H1 (cell line): ENCODE results near the gene TAS2R46. TPM values are rescaled to one million over a fixed set of nuclear protein-coding genes. Genes with fewer than 3 reads are reported as not detected.

Experiments
- CTCF ChIA-PET: fragments of 300-600 bp; sonication (Branson Sonifier 250); formaldehyde crosslinking; loops from one replicate; lab custom pipeline; 2021; ENCODE audit not compliant: partially characterized antibody; lab: Charles Lee
- POLR2A ChIA-PET: fragments of 300-600 bp; sonication (Branson Sonifier 250); formaldehyde crosslinking; loops from one replicate; lab custom pipeline; 2021; ENCODE audit warnings: inconsistent platforms; ENCODE audit not compliant: partially characterized antibody; lab: Charles Lee
- DNase-seq, 2 experiments: peaks; one replicate each; pipeline versions ENCODE4 v3.0.0 to v3.0.0-alpha.2; 2010 to 2022; ENCODE audit warnings: low spot score in 2 of 2, low read depth in 1 of 2, mixed read lengths in 1 of 2
- FAIRE-seq: peaks from 2 replicates; lab custom pipeline; 2011; peaks lifted over from hg19 to GRCh38; lab: Jason Lieb, UNC
- H2AFZ ChIP-seq: 2 replicates; pipeline ENCODE4 v1.8.1; 2012; ENCODE audit warnings: low read length, inconsistent platforms
- H2AK5ac ChIP-seq: 2 replicates; pipeline ENCODE4 v1.6.1; 2013; ENCODE audit warnings: low read depth, low read length
- H2BK120ac ChIP-seq: replicated peaks from 2 replicates; pipeline ENCODE3; 2013; ENCODE audit warnings: low read depth, low read length, inconsistent platforms
- H2BK12ac ChIP-seq: 2 replicates; pipeline ENCODE4 v1.6.1; 2013; ENCODE audit warnings: low read depth, low read length
- H2BK15ac ChIP-seq: 2 replicates; pipeline ENCODE4 v1.6.1; 2013; ENCODE audit warnings: low read length
- H2BK20ac ChIP-seq: 2 replicates; pipeline ENCODE4 v1.6.1; 2013; ENCODE audit warnings: low read length
- H2BK5ac ChIP-seq: 2 replicates; pipeline ENCODE4 v1.6.1; 2013; ENCODE audit warnings: low read depth, low read length
- H3K14ac ChIP-seq: 2 replicates; pipeline ENCODE4 v1.6.1; 2013; ENCODE audit warnings: inconsistent platforms; ENCODE audit not compliant: insufficient read length
- H3K18ac ChIP-seq: 2 replicates; pipeline ENCODE4 v1.6.1; 2013; ENCODE audit warnings: low read length; ENCODE audit errors: extremely low read depth
- H3K23ac ChIP-seq: 2 replicates; pipeline ENCODE4 v1.6.1; 2013; ENCODE audit warnings: inconsistent platforms; ENCODE audit not compliant: insufficient read length
- H3K23me2 ChIP-seq: 2 replicates; pipeline ENCODE4 v1.6.1; 2013; ENCODE audit warnings: low read depth, low read length
- H3K27ac ChIP-seq: 2 replicates; pipeline ENCODE4 v1.6.1; 2011; ENCODE audit warnings: low read depth, low read length, inconsistent platforms
- H3K27me3 ChIP-seq, 4 experiments: replicated peaks in 1 of 4; 1 replicate in 1 of 4; 2 replicates in 3 of 4; pipeline versions ENCODE4 v1.6.1 to v1.8.1; 2011 to 2013; ENCODE audit warnings: low read length in 3 of 4, mild to moderate bottlenecking in 3 of 4, inconsistent platforms in 2 of 4, mixed read lengths in 2 of 4, moderate library complexity in 1 of 4; ENCODE audit not compliant: control insufficient read depth in 3 of 4, insufficient read depth in 3 of 4; ENCODE audit errors: extremely low read depth in 1 of 4
- H3K36me3 ChIP-seq, 4 experiments: 2 replicates each; pipeline versions ENCODE4 v1.6.1 to v1.8.1; 2011 to 2013; ENCODE audit warnings: mild to moderate bottlenecking in 4 of 4, low read length in 3 of 4, moderate library complexity in 2 of 4, control low read depth in 1 of 4, inconsistent platforms in 1 of 4; ENCODE audit not compliant: insufficient read depth in 4 of 4, control insufficient read depth in 2 of 4
- H3K4ac ChIP-seq: replicated peaks from 2 replicates; pipeline ENCODE3; 2013; ENCODE audit warnings: low read length, low read depth, mixed read lengths, inconsistent platforms; ENCODE audit not compliant: insufficient read length
- H3K4me1 ChIP-seq, 4 experiments: replicated peaks in 1 of 4; 1 replicate in 1 of 4; 2 replicates in 3 of 4; pipeline versions ENCODE4 v1.6.1 to v1.8.1; 2011 to 2013; ENCODE audit warnings: low read length in 3 of 4, inconsistent platforms in 2 of 4, mixed read lengths in 1 of 4; ENCODE audit not compliant: insufficient read depth in 4 of 4, control insufficient read depth in 3 of 4
- H3K4me2 ChIP-seq, 2 experiments: 2 replicates each; pipeline versions ENCODE4 v1.6.1 to v1.8.1; 2011 to 2013; ENCODE audit warnings: low read depth in 2 of 2, low read length in 2 of 2, control low read depth in 1 of 2, inconsistent platforms in 1 of 2, mild to moderate bottlenecking in 1 of 2; ENCODE audit not compliant: insufficient read depth in 1 of 2
- H3K4me3 ChIP-seq, 4 experiments: fragments of 200-600, 300-600 bp in 1 of 4; sonication (generic), shearing (Covaris generic), sonication (Bioruptor Twin) in 1 of 4; 2 replicates each; pipeline versions ENCODE4 v1.5.1 to v1.8.1; 2011 to 2016; ENCODE audit warnings: low read length in 4 of 4, low read depth in 3 of 4, control low read depth in 2 of 4, inconsistent platforms in 2 of 4, mild to moderate bottlenecking in 2 of 4, mixed read lengths in 1 of 4, moderate library complexity in 1 of 4; ENCODE audit not compliant: insufficient read depth in 2 of 4; ENCODE audit errors: extremely low read depth in 1 of 4
- H3K56ac ChIP-seq: replicated peaks from 2 replicates; pipeline ENCODE3; 2013; ENCODE audit warnings: low read depth, mild to moderate bottlenecking, mixed read lengths, low read length, inconsistent platforms; ENCODE audit not compliant: insufficient read length
- H3K79me1 ChIP-seq: 2 replicates; pipeline ENCODE4 v1.6.1; 2013; ENCODE audit warnings: low read depth, low read length, control low read depth
- H3K79me2 ChIP-seq, 2 experiments: 2 replicates each; pipeline versions ENCODE4 v1.6.1 to v1.8.1; 2012 to 2013; ENCODE audit warnings: low read length in 2 of 2, mild to moderate bottlenecking in 2 of 2, inconsistent platforms in 1 of 2; ENCODE audit not compliant: insufficient read depth in 2 of 2, control insufficient read depth in 1 of 2
- H3K9ac ChIP-seq, 4 experiments: replicated peaks in 1 of 4; 1 replicate in 1 of 4; 2 replicates in 3 of 4; pipeline versions ENCODE4 v1.6.1 to v1.8.1; 2011 to 2013; ENCODE audit warnings: low read depth in 3 of 4, low read length in 3 of 4, control low read depth in 2 of 4, mild to moderate bottlenecking in 2 of 4, moderate library complexity in 2 of 4, inconsistent platforms in 1 of 4; ENCODE audit errors: extremely low read depth in 1 of 4
- H3K9me3 ChIP-seq, 2 experiments: 2 replicates each; pipeline versions ENCODE4 v1.6.1 to v1.8.1; 2012 to 2013; ENCODE audit warnings: mild to moderate bottlenecking in 2 of 2, moderate library complexity in 2 of 2, control low read depth in 1 of 2, inconsistent platforms in 1 of 2, low read depth in 1 of 2, low read length in 1 of 2, mixed read lengths in 1 of 2; ENCODE audit not compliant: insufficient read depth in 2 of 2
- H4K20me1 ChIP-seq, 2 experiments: replicated peaks in 1 of 2; 2 replicates each; pipeline versions ENCODE3 to v1.8.1; 2011 to 2013; ENCODE audit warnings: inconsistent platforms in 2 of 2, low read length in 2 of 2, mild to moderate bottlenecking in 1 of 2; ENCODE audit not compliant: insufficient read depth in 2 of 2, control insufficient read depth in 1 of 2
- H4K5ac ChIP-seq: 2 replicates; pipeline ENCODE4 v1.6.1; 2013; ENCODE audit warnings: low read length, low read depth, mixed read lengths, inconsistent platforms; ENCODE audit not compliant: insufficient read length
- H4K8ac ChIP-seq: 2 replicates; pipeline ENCODE4 v1.8.0; 2013; ENCODE audit warnings: mild to moderate bottlenecking, moderate library complexity, low read length, inconsistent platforms; ENCODE audit not compliant: insufficient read depth; ENCODE audit errors: extremely low read depth
- H4K91ac ChIP-seq: replicated peaks from 2 replicates; pipeline ENCODE3; 2013; ENCODE audit warnings: low read length, mixed read lengths, inconsistent platforms; ENCODE audit not compliant: insufficient read length
- RAD21 ChIP-seq, 2 experiments: IDR thresholded peaks in 1 of 2; conservative IDR thresholded peaks in 1 of 2; 2 replicates each; pipeline ENCODE4 v1.6.1; 2011; ENCODE audit warnings: low read depth in 2 of 2, low read length in 2 of 2, improper control_type of control experiment in 1 of 2, inconsistent platforms in 1 of 2, mild to moderate bottlenecking in 1 of 2, moderate library complexity in 1 of 2
- WGBS, 2 experiments: shearing (Covaris generic) in 1 of 2; methylation state at CpG; one replicate each; pipeline versions ENCODE4 v1.1.6 to v1.1.7; 2013 to 2015; ENCODE audit warnings: low lambda C conversion rate in 2 of 2, mixed read lengths in 2 of 2, inconsistent platforms in 1 of 2, low coverage in 1 of 2, missing lambda C conversion rate in 1 of 2; ENCODE audit not compliant: insufficient replicate concordance in 2 of 2, insufficient coverage in 1 of 2, insufficient read length in 1 of 2; ENCODE audit errors: extremely low coverage in 1 of 2, missing lambda C conversion rate in 1 of 2; 5-methylcytosine and 5-hydroxymethylcytosine counted together
- polyA plus RNA-seq, 7 experiments: library from polyadenylated mRNA; depleted of rRNA in 3 of 7; stranded (reverse) in 5 of 7; unstranded in 2 of 7; fragments of >200 nt in 5 of 7; fragments of 200-250 nt in 2 of 7; gene quantifications; 1 replicate in 5 of 7; 2 replicates in 1 of 7; 4 replicates in 1 of 7; pipeline versions ENCODE4 v1.2.1 to v1.2.3, GENCODE V29; 2011 to 2013; ENCODE audit warnings: missing spikeins in 2 of 7, mixed read lengths in 2 of 7
- total RNA-seq: library from RNA; stranded (reverse); fragmentation: NEBNext Ultra II Directional; extraction: Animal tissue kit (Norgen Biotek cat#: 25700); gene quantifications from 2 replicates; pipeline ENCODE4 v1.2.1, GENCODE V29; 2021

TAS2R46 gene
- total and polyA plus RNA-seq, 2 of the 8 experiments (the other 6 are each of a cell fraction or from before 2014, with no cell fraction given) = 0.14 TPM; not detected in 1

GRCh38 chr12:11078246-11078645 lies 16.2 kb upstream of the TAS2R46 start:
- no peak for DNase-seq
- no peak overlapping the region for H3K4me2 ChIP-seq
- TF ChIP-seq RAD21 (IDR thresholded peaks at IDR 0.05 in 1 of 2, conservative IDR thresholded peaks at IDR 0.05 in 1 of 2; ENCODE audit: low read depth in 2 of 2, low read length in 2 of 2) = no peak

More at GRCh38 chr12:11078246-11078645, 16.2 kb upstream of the TAS2R46 start:
- Histone ChIP-seq H3K4me1 (no peaks in the 10 kb centered on the region), H2AK5ac (no peak overlapping the region), H2AFZ (no peak overlapping the region), H3K36me3 (no peaks in the 10 kb centered on the region; a peak in 1 of 8 replicates), H4K20me1 (no peaks in the 10 kb centered on the region), H3K79me2 (no peaks in the 10 kb centered on the region), H3K79me1 (no peaks in the 10 kb centered on the region), H4K8ac (no peak overlapping the region), H3K14ac (no peak overlapping the region), H3K18ac (no peak overlapping the region), H4K91ac (no peak overlapping the region), H3K23me2 (no peaks in the 10 kb centered on the region), H3K27ac (no peak overlapping the region), H4K5ac (no peak overlapping the region), H2BK5ac (no peak overlapping the region), H3K23ac (no peak overlapping the region), H3K27me3 (no peaks in the 10 kb centered on the region), H3K4ac (no peak overlapping the region), H3K56ac (no peak overlapping the region), H2BK20ac (no peak overlapping the region), H3K9ac (no peak overlapping the region), H2BK12ac (no peak overlapping the region), H3K4me3 (no peak overlapping the region), H3K9me3 (no peaks in the 10 kb centered on the region), H2BK120ac (no peak overlapping the region), H2BK15ac (no peak overlapping the region)
- no peak for FAIRE-seq
- ChIA-PET POLR2A (interaction anchor here (1.1 kb wide), 1 partner anchor 28 kb away, joined by 3 read pairs; no protein-coding TSS in a partner anchor), CTCF (no interaction called here)
- 95% methylated on average over 1 of the region's 1 CpG; no CpG with 5 or more reads in 1 of the 2 experiments for WGBS, 2 experiments
